ENCODE results near the gene NUP54.

NUP54 gene

DNA sequence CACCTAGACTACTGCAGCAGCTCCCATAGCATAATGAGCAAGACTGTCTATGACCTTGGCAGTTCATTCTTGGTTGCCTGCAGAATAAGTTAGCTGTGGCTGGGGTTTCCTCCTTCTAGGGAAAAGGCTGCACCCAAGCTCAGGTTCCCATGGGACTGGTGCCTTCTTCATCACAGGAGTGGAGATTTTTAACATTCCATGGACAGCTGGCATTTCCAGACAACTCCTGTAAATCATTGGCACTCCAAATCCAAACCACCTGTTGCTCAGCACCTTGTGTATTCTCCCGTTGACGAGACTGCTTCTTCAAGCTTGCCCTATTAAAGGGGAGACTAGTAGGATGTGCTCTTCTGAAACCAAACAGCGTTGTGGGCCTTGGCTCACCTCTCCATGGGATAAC lies 7.8 kb upstream of the NUP54 start:
- no peak for DNase-seq (ENCODE audit: low read depth)
- TF ChIP-seq, protein P1, sequence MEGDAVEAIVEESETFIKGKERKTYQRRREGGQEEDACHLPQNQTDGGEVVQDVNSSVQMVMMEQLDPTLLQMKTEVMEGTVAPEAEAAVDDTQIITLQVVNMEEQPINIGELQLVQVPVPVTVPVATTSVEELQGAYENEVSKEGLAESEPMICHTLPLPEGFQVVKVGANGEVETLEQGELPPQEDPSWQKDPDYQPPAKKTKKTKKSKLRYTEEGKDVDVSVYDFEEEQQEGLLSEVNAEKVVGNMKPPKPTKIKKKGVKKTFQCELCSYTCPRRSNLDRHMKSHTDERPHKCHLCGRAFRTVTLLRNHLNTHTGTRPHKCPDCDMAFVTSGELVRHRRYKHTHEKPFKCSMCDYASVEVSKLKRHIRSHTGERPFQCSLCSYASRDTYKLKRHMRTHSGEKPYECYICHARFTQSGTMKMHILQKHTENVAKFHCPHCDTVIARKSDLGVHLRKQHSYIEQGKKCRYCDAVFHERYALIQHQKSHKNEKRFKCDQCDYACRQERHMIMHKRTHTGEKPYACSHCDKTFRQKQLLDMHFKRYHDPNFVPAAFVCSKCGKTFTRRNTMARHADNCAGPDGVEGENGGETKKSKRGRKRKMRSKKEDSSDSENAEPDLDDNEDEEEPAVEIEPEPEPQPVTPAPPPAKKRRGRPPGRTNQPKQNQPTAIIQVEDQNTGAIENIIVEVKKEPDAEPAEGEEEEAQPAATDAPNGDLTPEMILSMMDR (conservative IDR thresholded peaks at IDR 0.05; ENCODE audit: control insufficient read depth, insufficient read depth, low read depth, low read length) = no peak
- no peak overlapping the region for H3K4me3 ChIP-seq (ENCODE audit: control insufficient read depth, low read depth, low read length)

DNA sequence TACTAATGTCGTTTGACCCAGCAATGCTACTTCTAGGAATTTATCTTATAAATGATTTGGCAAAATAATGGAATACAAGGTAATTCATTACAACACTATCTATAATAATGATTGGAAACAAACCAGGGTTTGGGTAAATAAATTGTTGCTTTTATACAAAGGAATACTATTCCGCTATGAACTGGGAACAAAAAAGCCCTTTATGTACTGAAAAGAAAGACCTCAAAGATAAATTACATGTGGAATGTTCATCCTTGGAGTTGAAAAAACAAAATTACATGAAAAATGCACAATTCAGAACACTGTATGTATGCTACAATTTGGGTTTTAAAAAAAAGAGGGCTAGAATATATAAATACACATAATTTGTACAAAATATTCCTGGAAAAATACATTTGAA lies 5.2 kb upstream of the NUP54 start:
- no peak for DNase-seq (ENCODE audit: low read depth)
- TF ChIP-seq, protein P1 (conservative IDR thresholded peaks at IDR 0.05; ENCODE audit: control insufficient read depth, insufficient read depth, low read depth, low read length) = no peak
- H3K4me3 ChIP-seq (ENCODE audit: control insufficient read depth, low read depth, low read length) = no peak overlapping the region

DNA sequence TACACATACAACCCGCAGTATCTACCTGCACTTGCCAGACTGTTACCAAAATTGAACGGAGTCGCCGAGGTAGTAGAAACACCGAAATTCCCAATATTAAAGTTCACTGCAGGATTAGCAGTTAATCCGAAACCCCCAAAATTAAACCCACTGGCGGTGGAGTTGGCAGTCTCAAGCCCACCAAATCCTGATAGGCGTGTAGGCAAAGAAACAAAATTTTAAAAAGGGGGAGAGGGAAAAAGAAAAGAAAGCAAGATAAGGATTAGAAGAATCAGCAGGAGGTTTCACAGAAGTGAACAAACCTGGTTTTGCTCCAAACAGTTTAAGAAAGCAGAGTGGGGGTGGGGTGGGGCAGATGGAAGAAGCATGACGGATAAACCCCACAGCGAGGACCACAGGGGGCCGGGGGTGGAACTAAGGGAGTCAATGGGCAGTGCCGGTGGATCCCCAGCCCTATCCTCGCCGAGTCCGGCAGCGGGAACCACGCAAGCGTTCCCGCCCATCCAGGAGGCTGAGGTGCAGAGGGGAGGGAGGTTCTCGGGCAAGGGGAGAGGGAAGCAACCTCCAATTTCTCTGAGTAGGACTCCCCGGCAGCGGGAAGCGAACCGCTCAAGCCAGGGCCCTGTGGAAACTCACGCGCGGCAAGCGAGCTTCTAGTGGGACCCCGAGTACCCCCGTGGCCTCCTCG lies 599 bp downstream of the NUP54 start:
- peak; percentile 83 for DNase-seq (ENCODE audit: low read depth)
- H3K4me3 ChIP-seq (ENCODE audit: control insufficient read depth, low read depth, low read length) = peak overlapping the region; percentile 81
- TF ChIP-seq, protein P1 (conservative IDR thresholded peaks at IDR 0.05; ENCODE audit: control insufficient read depth, insufficient read depth, low read depth, low read length) = no peak

DNA sequence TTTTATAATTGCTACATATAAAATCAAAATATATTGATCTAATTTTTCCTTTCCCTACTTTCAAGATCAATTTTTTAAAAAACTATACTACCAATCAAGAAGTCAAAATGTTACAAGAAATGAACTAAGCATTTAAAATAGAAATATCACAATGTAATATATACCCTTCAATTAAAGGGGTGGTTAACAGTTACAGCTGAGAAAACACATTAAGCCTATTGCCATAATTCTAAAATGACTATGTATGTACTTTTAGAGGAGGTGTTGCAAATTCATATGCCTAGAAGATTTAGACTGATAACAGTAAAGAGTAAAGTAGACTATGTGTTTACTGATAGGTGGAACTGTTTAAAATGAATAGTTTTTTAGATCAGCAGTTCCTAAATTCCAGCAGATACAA lies 3.7 kb downstream of the NUP54 start:
- DNase-seq (ENCODE audit: low read depth) = no peak
- H3K4me3 ChIP-seq (ENCODE audit: control insufficient read depth, low read depth, low read length) = no peak overlapping the region
- TF ChIP-seq, protein P1 (conservative IDR thresholded peaks at IDR 0.05; ENCODE audit: control insufficient read depth, insufficient read depth, low read depth, low read length) = no peak

DNA sequence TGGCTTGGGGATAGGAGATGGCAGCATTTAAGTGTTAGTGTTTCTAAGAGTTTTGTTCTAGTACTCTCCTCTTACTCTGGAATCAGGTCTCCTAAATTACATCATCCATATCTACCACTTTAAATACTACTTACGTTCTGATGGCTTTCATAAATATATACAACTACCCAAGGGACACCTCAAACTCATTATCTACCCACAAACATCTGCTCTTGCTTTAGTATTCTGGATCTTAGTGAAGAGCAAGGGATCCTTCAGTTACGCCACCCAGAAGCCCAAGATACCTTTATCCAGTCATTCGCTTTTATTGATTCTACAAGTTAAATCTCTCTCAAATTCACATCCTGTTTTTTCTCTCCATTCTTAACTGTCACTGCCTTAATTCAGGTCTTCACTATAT lies 7.0 kb downstream of the NUP54 start:
- TF ChIP-seq, protein P1 (conservative IDR thresholded peaks at IDR 0.05; ENCODE audit: control insufficient read depth, insufficient read depth, low read depth, low read length) = no peak
- no peak overlapping the region for H3K4me3 ChIP-seq (ENCODE audit: control insufficient read depth, low read depth, low read length)
- DNase-seq (ENCODE audit: low read depth) = no peak

DNA sequence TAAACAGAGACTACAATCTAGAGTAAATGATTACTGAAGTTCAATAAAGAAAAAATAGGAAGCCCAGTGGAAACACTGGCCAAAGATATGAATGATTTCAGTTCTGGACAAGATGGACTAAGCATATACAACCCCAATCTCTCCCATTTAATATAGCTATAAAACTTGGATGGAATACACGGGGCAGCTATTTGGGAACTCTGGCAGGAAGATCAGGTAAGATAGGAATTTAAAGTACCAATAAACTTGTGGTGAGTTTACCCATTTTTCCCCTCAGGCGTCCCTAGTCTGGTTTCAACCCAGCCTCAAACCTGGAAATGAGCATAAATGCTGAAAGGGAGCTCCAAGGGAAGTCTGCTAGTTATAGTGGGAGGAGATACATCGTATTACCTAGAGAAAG lies 20.4 kb downstream of the NUP54 start:
- no peak for DNase-seq (ENCODE audit: low read depth)
- H3K4me3 ChIP-seq (ENCODE audit: control insufficient read depth, low read depth, low read length) = no peak overlapping the region
- TF ChIP-seq, protein P1 (conservative IDR thresholded peaks at IDR 0.05; ENCODE audit: control insufficient read depth, insufficient read depth, low read depth, low read length) = no peak

DNA sequence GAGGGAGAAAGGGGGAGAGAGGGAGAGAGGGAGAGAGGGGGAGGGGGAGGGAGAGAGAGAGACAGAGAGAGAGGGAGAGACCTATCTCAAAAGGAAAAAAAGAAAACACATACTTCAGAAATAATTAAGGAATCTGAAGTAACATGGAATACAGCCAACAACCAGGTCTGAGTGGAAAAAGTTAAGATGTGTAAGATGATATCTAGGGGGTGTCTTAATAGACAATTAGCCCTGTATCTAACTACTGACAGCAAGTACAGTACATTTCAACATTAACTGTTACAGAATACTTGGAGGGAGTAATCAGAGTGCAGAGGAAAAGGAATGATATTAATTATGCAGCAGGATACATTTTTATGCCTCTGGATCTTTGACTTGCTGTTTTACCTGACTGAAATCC lies 22.4 kb downstream of the NUP54 start:
- H3K4me3 ChIP-seq (ENCODE audit: control insufficient read depth, low read depth, low read length) = no peak overlapping the region
- DNase-seq (ENCODE audit: low read depth) = no peak
- TF ChIP-seq, protein P1 (conservative IDR thresholded peaks at IDR 0.05; ENCODE audit: control insufficient read depth, insufficient read depth, low read depth, low read length) = no peak
